Measurements from ENCODE around the gene TSPAN13.

The TSPAN13 gene

DNA sequence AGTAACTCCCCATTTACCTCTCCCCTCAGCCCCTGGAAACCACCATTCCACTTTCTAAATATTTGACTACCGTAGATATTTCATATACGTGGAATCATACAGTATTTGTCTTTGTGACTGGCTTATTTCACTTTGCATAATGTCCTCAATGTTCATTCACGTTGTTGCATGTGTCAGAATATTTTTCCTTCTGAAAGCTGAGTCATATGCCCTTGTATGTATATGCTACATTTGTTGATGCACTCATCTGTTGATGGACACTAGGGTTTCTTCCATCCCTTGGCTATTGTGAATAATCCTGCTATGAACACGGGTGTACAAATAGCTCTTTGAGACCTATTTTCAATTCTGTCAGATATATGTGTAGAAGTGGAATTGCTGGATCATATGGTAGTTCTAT is 25.8 kb upstream of the TSPAN13 start:
- ChIA-PET CTCF (interaction anchor here (0.6 kb wide), 1 partner anchor 12 kb away, joined by 3 read pairs; no protein-coding TSS in a partner anchor), POLR2A (no interaction called here)
- H3K4me3 ChIP-seq (ENCODE audit: low read depth, low read length), result no peak overlapping the region
- no peak for DNase-seq (ENCODE audit: low read depth, low spot score)
- TF ChIP-seq, protein P1, sequence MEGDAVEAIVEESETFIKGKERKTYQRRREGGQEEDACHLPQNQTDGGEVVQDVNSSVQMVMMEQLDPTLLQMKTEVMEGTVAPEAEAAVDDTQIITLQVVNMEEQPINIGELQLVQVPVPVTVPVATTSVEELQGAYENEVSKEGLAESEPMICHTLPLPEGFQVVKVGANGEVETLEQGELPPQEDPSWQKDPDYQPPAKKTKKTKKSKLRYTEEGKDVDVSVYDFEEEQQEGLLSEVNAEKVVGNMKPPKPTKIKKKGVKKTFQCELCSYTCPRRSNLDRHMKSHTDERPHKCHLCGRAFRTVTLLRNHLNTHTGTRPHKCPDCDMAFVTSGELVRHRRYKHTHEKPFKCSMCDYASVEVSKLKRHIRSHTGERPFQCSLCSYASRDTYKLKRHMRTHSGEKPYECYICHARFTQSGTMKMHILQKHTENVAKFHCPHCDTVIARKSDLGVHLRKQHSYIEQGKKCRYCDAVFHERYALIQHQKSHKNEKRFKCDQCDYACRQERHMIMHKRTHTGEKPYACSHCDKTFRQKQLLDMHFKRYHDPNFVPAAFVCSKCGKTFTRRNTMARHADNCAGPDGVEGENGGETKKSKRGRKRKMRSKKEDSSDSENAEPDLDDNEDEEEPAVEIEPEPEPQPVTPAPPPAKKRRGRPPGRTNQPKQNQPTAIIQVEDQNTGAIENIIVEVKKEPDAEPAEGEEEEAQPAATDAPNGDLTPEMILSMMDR (IDR thresholded peaks at IDR 0.05; ENCODE audit: insufficient read depth, low read length, missing control alignments), result no peak

DNA sequence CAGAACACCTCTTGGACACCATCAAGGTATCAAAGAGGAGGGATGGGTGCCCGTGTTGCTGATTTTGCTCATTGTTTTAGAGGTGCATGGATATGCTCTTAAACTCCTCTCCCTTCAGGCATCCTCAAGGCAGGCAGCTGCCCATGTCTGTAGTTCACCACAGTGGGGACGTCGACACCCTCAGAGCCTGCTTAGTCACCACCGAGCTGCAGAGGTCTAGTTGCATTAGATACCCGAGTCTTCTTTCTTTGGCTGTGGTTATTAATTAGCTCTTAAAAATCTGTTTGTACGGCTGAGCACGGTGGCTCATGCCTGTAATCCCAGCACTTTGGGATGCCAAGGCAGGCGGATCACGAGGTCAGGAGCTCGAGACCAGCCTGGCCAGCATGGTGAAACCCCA is 24.7 kb upstream of the TSPAN13 start:
- ChIA-PET POLR2A (no interaction called here), CTCF (interaction anchor here (1.1 to 1.3 kb wide), 3 partner anchors 11 to 72 kb away, joined by 4 read pairs; no protein-coding TSS in a partner anchor)
- TF ChIP-seq, protein P1 (IDR thresholded peaks at IDR 0.05; ENCODE audit: insufficient read depth, low read length, missing control alignments), result no peak
- H3K4me3 ChIP-seq (ENCODE audit: low read depth, low read length), result no peak overlapping the region
- DNase-seq (ENCODE audit: low read depth, low spot score), result no peak

DNA sequence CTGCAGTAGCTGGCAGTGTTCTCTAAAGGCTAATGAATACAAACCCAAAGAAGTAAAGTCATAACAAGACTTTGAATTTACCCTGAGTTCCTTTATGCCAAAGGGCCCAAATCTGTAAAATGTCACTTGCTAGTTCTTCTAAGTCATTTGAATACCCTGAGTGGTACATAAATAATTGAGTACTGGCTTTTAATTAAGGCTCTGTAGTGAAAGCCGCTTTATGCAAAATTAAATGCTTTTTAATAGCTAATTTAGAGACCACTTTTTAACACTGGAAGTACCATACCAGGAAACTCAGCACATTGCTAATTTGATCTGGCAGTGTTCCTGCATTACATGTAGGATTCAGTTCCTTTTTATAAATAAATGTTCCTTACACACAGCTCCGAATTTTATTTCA is 24.0 kb upstream of the TSPAN13 start:
- ChIA-PET POLR2A (no interaction called here), CTCF (interaction anchor here (0.8 to 1.3 kb wide), 4 partner anchors 10 to 71 kb away, joined by 3 to 4 read pairs (median 4); no protein-coding TSS in a partner anchor)
- H3K4me3 ChIP-seq (ENCODE audit: low read depth, low read length), result no peak overlapping the region
- TF ChIP-seq, protein P1 (IDR thresholded peaks at IDR 0.05; ENCODE audit: insufficient read depth, low read length, missing control alignments), result no peak
- no peak for DNase-seq (ENCODE audit: low read depth, low spot score)

DNA sequence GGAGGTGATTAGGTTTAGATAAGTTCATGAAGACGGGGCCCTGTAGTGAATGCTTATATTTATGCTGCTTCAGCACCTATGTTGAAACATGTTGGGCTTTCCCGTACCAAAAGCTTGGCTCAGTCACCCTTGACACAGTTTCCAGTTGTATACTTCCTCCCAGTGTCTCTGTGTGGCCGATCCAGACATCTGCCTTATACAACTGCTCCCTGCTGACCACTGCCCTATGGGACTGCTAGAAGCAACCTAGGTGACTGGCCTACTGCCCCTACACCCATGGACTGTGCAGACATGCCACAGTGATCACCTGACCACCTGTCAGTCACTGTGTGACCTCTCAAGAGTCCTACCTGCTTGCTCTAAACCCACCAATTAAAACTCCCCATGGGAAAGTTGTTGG is 22.6 kb upstream of the TSPAN13 start:
- ChIA-PET POLR2A (no interaction called here), CTCF (no interaction called here)
- no peak overlapping the region for H3K4me3 ChIP-seq (ENCODE audit: low read depth, low read length)
- TF ChIP-seq, protein P1 (IDR thresholded peaks at IDR 0.05; ENCODE audit: insufficient read depth, low read length, missing control alignments), result no peak
- no peak for DNase-seq (ENCODE audit: low read depth, low spot score)

DNA sequence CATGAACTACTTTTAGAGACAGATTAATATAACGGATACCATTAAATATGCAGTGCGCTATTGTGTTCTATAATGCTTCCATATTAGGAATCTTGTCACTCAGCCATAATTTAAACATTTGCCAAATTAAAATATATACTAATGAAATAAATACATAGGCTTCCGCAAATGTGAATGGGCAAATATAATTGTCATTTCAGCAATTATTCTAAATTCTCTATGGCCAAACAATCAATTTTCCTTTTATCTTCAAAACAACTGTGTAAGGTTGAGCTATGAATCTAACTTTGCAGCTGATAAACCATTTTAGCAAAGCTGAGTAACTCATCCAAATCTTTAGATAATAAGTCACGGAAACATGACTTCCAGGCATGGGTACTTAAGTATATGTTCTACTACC is 20.7 kb upstream of the TSPAN13 start:
- no peak overlapping the region for H3K4me3 ChIP-seq (ENCODE audit: low read depth, low read length)
- ChIA-PET POLR2A (no interaction called here), CTCF (no interaction called here)
- no peak for DNase-seq (ENCODE audit: low read depth, low spot score)
- TF ChIP-seq, protein P1 (IDR thresholded peaks at IDR 0.05; ENCODE audit: insufficient read depth, low read length, missing control alignments), result no peak

DNA sequence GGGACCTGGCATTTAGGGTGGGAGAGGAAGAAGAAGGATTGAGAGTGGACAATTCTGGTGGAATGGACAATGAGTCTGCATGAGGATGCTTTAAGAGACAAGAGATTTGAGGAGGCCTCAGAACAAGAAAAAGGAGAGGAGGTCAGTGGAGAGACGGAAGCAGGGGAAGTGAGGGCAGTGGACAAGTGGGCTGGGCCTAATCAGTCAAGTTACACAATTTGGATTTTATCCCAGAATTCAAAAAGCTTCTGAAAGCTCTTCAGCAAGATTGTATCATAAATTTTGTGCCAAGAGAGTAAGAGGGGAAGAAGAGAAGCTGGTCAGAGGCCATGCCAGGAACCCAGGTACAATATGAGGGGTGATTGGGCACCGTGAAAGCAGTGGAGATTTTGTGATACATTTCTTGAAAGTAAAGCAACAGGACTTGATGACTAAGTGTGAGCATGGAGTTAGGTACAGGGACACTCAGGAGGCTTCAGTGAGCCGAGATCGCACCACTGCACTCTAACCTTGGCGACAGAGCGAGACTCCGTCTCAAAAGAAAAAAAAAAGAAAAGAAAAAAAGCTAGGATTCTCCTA is 19.3 kb upstream of the TSPAN13 start:
- TF ChIP-seq, protein P1 (IDR thresholded peaks at IDR 0.05; ENCODE audit: insufficient read depth, low read length, missing control alignments), result no peak
- ChIA-PET POLR2A (no interaction called here), CTCF (interaction anchor here (1.3 kb wide), 1 partner anchor 10 kb away, joined by 3 read pairs; no protein-coding TSS in a partner anchor)
- H3K4me3 ChIP-seq (ENCODE audit: low read depth, low read length), result no peak overlapping the region
- DNase-seq (ENCODE audit: low read depth, low spot score), result no peak

All from AG04449 (cell line).